HG02885 (cell line): ENCODE measurements around the gene TIMM8B.
"Not testable (repeated sequence)": the region's sequence is repeated elsewhere in the genome, so short reads cannot be mapped to it uniquely, and the experiment has no call there.

Source experiments
- ATAC-seq: cut with Tn5 transposase; IDR thresholded peaks from one replicate; pipeline ENCODE4 v1.9.1; 2021; ENCODE audit warnings: mild to moderate bottlenecking; ENCODE audit not compliant: unreplicated experiment, poor library complexity

Gene TIMM8B, protein sequence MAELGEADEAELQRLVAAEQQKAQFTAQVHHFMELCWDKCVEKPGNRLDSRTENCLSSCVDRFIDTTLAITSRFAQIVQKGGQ

DNA sequence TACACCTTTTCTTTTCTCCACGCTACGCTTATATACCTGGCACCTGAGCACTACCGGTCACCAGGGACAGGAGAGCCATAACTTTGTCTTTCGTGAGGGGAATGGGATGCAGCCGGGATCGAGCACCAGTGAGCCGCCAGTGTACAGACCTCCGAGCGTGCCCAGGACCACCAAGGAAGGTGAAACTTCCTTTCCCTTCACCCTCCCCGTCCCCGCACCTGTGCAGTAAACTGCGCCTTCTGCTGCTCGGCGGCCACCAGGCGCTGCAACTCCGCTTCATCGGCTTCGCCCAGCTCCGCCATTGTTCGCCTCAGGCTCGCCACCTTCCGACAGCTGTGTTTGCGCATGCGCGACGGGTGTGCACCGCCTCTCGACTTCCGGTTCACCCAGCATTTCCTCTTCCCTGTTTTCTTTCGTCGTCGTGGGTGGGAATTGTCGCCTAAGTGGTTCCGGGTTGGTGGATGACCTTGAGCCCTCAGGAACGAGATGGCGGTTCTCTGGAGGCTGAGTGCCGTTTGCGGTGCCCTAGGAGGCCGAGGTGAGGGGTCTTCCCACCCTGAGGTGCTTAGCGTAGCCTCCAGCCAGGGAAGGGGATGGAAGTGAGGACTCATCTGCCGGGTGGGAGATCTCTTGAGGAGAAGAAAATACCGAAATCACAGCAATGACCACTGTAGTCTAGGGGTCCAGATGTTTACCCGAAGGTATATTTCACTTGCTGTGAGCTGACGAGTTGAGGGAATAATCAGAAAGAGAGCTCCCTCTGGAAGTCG, at the start of gene TIMM8B, which contains the start of gene SDHD:
Gene TIMM8B, minus strand, starts transcription at position 335 of the 770 bp plus-strand sequence. Its CDS starts 33 bp downstream, at position 302.
Gene SDHD, plus strand, starts transcription at position 452 of the 770 bp plus-strand sequence. Its CDS starts 35 bp downstream, at position 487.
- ATAC-seq = peak; percentile 92

DNA sequence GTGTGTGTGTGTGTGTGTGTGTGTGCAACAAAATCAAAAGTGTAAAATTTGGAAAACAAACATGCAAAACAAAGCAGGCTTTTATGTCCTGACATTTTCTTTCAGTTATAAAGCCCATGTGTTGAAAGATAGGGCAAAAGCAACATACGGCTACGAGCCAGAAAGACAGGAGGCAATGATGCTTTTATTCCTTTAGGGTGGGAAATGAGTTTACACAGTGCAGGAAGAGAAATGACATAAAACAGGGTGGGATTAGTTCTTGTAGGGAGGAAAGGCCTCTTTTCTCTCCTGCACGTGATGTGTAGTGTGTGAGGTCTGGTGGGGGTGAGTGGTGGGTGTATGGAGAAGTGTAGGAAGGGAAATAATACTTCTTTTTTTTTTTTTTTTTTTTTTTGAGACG, 47.9 kb upstream of the TIMM8B start:
- ATAC-seq = no peak

DNA sequence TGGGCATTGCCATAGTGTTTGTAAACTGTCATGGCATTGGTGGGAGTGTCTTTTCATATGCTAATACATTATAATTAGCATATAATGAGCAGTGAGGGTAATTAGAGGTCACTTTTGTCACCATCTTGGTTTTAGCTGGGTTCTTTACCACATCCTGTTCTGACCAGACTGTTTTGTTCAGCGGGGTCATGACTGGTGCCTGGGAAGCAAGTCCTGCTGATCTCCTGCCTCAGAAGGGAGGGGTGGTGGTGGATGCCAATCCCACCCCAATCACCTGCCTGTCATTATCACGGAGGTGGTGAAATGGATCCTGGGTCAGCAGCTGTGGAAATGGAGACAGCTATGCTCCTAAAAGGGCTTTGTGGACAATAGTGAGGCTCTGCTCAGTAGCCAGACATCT, 46.2 kb upstream of the TIMM8B start:
- no peak for ATAC-seq

- no peak for ATAC-seq
These were observed 43.1 kb upstream of the TIMM8B start for GRCh38 chr11:112129656-112130055.

DNA sequence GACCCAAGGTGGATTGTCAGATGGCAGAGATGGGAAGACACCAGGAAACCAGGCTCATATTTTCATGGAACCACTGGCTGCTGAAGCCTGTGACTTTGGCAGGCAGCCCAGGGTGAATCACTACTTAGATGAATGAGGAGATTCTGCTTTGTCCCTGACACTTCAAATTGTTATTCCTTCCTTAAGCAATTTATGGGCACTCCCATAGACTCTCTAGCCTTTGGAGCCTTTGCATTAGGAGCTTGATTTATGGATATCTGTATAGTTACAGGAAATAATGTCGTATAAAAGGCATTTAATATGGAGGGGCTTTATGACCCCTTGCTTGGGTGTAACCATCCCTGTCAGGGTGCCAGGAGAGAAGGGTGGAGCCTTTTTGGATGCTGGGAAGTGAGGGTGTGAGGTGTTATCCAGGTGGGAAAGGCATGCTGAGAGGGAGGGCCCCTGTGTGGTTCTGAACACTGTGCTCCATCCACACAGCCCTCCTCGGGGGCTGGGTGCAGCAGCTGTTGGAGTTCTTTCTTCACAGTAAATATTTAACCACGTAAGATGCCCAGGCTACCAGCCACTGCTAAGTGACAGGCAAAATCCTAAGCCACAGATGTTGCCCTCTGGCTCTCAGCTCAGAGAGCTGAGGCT, 42.0 kb upstream of the TIMM8B start:
- ATAC-seq = no peak

DNA sequence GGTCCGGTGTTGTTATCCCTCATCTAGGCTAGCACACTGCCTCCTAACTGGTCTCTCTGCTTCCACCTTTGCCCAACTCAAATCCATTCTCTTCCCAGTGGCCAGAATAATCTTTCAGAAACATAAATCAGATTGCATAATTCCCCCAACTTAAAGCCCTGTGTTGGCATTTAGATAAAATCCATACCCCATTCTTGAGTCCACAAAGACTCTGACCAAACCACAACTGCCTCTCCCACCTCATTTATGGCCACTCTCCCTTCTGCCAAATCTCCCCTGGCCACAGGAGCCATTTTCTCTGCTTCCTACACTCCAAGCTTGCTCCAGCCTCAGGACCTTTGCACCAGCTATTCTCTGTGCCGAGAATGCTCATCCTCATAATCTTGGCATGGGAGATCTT, 40.5 kb upstream of the TIMM8B start:
- no peak for ATAC-seq

GRCh38 chr11:112123129-112123528, 36.6 kb upstream of the TIMM8B start:
- no peak for ATAC-seq

- ATAC-seq = no peak
These were observed 35.5 kb upstream of the TIMM8B start for GRCh38 chr11:112121981-112122615.

DNA sequence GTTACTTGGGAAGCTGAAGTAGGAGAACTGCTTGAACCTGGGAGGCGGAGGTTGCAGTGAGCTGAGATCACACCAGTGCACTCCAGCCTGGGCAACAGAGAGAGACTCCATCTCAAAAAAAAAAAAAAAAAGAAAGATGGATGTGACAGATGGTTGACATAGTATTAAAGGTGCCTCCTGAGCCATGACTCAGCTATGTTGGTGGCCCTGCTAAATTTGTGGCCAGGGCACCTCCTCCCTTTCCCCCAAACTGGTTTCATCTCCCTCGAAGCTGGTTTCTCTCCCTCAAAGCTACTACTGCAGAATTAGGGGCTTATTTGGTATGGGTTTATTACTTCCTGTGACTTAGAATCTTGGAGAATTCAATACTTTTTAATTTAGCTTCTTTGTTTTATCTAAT, 31.6 kb upstream of the TIMM8B start:
- no peak for ATAC-seq

- no peak for ATAC-seq
These were observed 28.8 kb upstream of the TIMM8B start for GRCh38 chr11:112115386-112115785.

GRCh38 chr11:112114460-112114859, 27.9 kb upstream of the TIMM8B start:
- no peak for ATAC-seq

DNA sequence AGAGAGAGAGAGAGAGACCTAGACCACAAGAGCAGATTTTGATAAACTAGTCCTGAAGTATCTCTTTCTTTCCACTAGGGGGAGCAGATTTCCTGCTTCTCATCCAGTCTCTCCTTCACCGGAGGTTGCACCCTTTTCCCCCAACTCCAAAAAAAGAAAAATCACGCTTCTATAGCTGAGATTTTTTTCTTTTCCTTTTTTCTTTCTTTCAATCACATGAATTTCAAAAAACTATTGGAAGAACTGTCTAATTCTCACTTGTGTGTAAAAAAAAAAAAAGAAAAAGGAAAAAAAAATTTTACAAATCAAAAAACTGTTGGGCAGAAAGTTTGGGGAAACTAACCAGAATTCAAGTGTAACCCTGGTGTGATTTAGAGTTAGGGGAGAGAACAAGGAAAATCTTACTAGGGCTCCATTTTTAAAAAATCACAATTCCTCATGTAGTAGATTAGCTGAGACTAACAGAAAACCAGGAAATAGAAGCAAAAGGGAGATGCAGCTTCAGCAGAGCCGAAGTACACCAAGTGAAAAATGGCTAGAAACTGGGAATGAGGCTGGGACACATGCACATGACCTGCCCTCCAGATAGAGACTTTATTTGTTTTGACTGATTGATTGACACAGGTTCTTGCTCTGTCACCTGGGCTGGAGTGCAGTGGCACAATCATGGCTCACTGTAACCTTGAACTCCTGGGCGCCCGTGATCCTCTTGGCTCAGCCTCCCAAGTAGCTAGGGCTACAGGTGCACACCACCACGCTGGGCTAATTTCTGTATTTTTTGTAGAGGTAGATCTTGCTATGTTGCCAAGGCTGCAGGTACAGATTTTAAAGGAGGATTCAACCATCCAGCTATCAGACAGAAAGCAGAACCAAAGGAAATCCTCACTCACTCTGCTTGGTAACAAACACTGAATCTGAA, 27.2 kb upstream of the TIMM8B start:
- ATAC-seq = no peak

DNA sequence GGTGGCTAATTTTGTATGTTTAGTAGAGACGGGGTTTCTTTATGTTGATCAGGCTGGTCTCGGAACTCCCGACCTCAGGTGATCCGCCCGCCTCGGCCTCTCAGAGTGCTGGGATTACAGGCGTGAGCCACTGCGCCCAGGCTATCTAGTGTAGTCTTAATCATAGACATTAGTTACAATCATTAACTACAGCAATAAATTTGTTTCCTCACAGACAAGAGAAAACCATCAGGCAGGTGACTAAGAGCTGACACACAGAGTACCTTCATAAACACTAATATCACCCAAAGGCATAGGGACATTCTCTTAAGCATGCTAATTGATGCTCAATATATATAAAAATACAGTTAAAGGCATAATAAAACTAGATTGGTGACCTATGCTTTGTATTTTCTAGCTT, 19.5 kb upstream of the TIMM8B start:
- no peak for ATAC-seq

GRCh38 chr11:112103446-112103845, 16.9 kb upstream of the TIMM8B start:
- ATAC-seq = no peak

DNA sequence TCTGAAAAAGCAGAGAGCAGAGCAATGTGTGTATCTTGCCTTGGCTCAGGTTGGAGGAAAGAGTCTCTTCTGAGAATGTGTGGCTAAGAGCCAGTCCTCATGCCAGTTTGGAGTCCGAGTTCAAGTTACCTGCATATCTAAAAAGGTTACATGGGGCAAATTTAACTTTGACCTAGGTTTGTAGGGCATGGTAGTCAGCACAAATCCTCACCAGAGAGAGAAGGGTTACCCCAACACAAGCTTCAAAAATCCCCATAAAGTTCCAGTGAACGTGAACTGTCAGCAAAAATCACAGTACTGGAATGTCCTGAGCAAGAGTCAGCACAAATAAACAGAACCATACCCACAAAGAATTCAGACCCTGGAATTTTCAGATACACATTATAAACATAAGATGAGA, 13.9 kb upstream of the TIMM8B start:
- ATAC-seq = no peak

GRCh38 chr11:112097734-112098528, 11.4 kb upstream of the TIMM8B start:
- ATAC-seq = no peak

- ATAC-seq = no peak
These were observed 9.6 kb upstream of the TIMM8B start for GRCh38 chr11:112096194-112096593.

DNA sequence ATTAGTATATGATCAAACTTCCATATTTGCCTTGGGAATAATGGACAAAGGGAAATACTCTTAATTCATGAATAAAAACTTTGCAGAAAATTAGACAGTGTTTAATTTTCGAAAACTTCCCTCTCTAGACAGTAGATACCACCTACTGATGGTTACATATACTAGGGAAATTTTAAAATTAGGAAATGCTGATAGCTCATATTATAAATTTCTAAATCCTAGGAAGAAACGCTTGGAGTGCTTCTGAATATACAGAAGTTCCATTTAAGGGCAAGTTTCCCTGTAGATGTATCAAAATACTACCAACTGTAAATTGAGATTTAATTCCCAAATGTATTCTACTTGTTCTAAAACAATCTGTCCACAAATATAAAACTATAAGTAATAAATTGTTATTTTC, 8.7 kb upstream of the TIMM8B start:
- ATAC-seq = not testable (repeated sequence)

GRCh38 chr11:112087212-112087611, 656 bp upstream of the TIMM8B start:
- no peak for ATAC-seq
